ENCODE data around the gene ALPL.

Gene ALPL

DNA sequence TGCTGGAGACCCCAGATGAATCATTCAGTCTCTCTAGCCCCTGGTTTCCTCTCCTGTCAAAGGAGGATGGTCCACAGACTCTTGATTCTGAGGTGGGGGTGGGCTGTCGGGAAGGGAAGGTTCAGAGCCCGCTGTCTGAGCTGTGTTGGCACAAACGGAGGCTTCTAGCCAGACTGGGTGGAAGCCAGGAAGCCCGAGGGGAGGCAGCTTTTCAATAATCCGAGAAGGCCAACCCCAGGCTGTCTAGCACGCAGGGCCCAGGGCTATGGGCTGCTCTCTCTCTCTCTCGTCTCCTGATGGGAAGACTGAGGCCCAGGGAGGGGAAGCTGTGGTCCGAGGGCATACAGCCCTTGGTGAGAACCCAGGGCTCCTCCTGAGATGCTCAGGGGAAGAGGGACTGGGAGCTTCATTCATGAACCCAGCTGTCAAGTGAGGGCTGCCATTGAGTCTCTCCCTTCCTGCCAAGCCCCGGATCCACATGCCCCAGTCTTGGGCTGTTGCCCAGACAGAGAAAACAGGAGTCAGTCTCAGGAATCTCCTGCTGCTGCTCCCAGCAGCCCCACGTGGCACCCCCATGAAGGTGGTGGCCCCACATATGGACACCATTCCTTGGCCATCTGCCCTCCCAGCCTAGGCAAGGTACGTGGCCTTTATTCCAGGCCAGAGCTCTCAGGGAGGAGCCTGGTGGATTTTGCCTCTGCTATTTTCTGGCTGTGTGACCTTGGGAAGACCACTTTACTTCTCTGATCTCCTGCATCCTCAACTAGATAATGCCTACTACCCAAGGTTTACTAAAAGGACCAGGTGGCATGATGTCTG is 115.6 kb downstream of the ALPL start:
- H3K4me3 ChIP-seq (ENCODE audit: low read depth, low read length): no peak overlapping the region
- TF ChIP-seq, protein P1, sequence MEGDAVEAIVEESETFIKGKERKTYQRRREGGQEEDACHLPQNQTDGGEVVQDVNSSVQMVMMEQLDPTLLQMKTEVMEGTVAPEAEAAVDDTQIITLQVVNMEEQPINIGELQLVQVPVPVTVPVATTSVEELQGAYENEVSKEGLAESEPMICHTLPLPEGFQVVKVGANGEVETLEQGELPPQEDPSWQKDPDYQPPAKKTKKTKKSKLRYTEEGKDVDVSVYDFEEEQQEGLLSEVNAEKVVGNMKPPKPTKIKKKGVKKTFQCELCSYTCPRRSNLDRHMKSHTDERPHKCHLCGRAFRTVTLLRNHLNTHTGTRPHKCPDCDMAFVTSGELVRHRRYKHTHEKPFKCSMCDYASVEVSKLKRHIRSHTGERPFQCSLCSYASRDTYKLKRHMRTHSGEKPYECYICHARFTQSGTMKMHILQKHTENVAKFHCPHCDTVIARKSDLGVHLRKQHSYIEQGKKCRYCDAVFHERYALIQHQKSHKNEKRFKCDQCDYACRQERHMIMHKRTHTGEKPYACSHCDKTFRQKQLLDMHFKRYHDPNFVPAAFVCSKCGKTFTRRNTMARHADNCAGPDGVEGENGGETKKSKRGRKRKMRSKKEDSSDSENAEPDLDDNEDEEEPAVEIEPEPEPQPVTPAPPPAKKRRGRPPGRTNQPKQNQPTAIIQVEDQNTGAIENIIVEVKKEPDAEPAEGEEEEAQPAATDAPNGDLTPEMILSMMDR (IDR thresholded peaks at IDR 0.05; ENCODE audit: borderline replicate concordance, insufficient read depth, low read depth, low read length): no peak

DNA sequence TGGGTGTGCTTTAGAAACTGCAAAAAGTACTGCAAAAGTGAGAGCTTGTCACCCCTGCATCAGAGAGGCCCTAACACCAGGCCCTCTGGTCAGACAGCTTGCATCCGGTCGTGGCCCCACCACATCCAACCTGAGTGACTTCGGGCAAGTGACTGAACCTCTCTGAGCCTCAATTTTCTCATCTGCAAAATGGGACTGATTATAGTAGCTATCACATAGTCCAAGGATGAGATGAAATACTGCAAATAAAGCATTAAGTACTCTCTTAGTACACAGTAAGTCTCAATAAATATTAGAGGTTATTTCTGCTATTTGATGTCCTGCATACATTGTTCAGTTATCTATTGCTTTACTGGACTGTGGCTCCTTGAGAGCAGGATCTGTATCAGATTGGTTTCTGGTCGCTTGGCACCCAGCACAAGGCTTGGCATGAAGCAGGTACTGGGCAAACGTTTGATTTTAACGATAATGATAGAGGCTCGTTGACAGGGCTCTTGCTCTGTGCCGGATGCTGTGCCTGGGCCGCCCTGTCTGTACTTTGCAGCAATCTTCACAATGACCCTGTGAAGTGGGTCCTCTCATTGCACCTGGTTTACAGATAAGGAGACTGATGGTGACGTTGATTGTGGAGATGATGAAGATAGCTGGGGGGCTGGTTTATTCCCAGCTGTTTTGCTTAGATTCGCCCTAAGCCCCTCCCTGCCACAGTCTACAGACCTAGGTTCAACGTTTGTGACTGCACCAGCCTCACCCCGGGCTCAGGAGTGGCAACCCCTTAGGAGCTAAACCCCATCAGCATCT is 116.4 kb downstream of the ALPL start:
- TF ChIP-seq, protein P1 (IDR thresholded peaks at IDR 0.05; ENCODE audit: borderline replicate concordance, insufficient read depth, low read depth, low read length): no peak
- H3K4me3 ChIP-seq (ENCODE audit: low read depth, low read length): no peak overlapping the region

DNA sequence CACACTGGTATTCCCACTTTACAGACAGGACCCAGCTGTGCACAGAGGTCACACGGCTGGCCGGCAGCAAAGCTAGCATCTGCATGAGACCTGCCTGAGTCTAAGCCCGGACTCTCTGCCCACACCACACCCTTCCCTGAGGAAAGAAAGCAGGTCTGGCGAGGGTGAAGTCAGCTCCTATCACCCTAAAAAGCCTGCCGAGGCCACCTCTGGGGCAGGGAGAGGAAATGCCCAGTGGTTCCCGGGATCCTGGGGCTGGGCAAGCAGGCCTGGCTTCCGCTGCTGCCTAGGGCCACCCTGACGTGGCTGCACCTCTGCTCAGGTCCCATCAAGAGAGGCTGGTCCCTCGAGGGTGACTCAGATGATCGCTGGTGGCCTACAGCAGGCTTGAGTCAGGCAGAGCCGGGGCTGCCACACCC is 117.7 kb downstream of the ALPL start:
- no peak overlapping the region for H3K4me3 ChIP-seq (ENCODE audit: low read depth, low read length)
- TF ChIP-seq, protein P1 (IDR thresholded peaks at IDR 0.05; ENCODE audit: borderline replicate concordance, insufficient read depth, low read depth, low read length): no peak
